Astrocyte of the spinal cord (primary cell): Measurements from ENCODE around the gene CCDC141.

Experiments
- DNase-seq: peaks from one replicate; pipeline ENCODE4 v3.0.0; 2011; ENCODE audit warnings: low read depth, low spot score
- H3K4me3 ChIP-seq: 2 replicates; pipeline ENCODE4 v1.5.1; 2011; ENCODE audit warnings: low read depth, mild to moderate bottlenecking, low read length, moderate library complexity
- CTCF ChIP-seq: IDR thresholded peaks from 2 replicates; pipeline ENCODE4 v1.5.1; 2012; ENCODE audit warnings: low read depth, mild to moderate bottlenecking, low read length, inconsistent platforms
- in situ Hi-C: cut with HindIII; loops from 2 replicates; pipeline ENCODE4 v1.10.0; 2017; ENCODE audit warnings: low sequenced_read_pairs

The CCDC141 gene

GRCh38 chr2:178917555-178917954 lies 132.4 kb downstream of the CCDC141 start:
- no peak for DNase-seq
- in situ Hi-C loops: no loop called here
- no peak overlapping the region for H3K4me3 ChIP-seq
- TF ChIP-seq CTCF: no peak

- TF ChIP-seq CTCF: no peak
- no peak overlapping the region for H3K4me3 ChIP-seq
- in situ Hi-C loops: no loop called here
- no peak for DNase-seq
These were observed 134.3 kb downstream of the CCDC141 start for GRCh38 chr2:178915423-178916173.

DNA sequence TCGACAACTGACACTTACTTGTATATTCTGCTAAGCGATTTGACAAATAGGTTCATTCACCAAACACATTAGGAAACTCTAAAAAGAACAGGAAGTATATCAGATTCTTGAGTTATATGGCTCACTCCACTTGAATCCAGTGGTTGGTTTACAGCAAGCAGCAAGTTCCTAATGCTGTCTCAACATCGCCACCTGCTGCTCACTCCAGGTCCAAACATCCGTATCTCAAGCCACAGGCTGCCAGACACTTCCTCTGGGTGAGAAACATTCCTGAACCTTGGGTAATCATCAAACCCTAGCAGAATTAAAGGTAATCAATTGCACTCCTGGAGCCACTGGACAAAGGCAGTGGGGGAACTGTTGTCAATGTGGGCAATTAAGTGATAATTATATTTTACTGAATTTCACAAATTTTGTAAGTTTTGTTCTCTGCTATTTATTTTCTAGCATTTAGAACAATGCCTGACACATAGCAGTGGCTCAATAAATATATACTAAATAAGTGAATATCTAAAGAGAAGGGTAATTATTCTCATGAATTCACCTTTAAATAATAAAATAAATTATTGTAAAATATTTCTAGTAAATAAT lies 135.6 kb downstream of the CCDC141 start:
- TF ChIP-seq CTCF: peak; percentile 88
- in situ Hi-C loops: no loop called here
- no peak overlapping the region for H3K4me3 ChIP-seq
- peak; percentile 82 for DNase-seq

- no peak for DNase-seq
- no peak overlapping the region for H3K4me3 ChIP-seq
- in situ Hi-C loops: no loop called here
- no peak for TF ChIP-seq CTCF
These were observed 136.9 kb downstream of the CCDC141 start for GRCh38 chr2:178913049-178913441.

- no peak for DNase-seq
- no peak for TF ChIP-seq CTCF
- in situ Hi-C loops: no loop called here
- no peak overlapping the region for H3K4me3 ChIP-seq
These were observed 137.4 kb downstream of the CCDC141 start for GRCh38 chr2:178912416-178913048.

- H3K4me3 ChIP-seq: no peak overlapping the region
- no peak for TF ChIP-seq CTCF
- in situ Hi-C loops: no loop called here
- DNase-seq: no peak
These were observed 138.9 kb downstream of the CCDC141 start for GRCh38 chr2:178911039-178911438.
